Left renal cortex interstitium (tissue), 4 donors: ENCODE results near the gene CFAP74. TPM values are rescaled to one million over a fixed set of nuclear protein-coding genes. Genes with fewer than 3 reads are reported as not detected.

ENCODE experiments used
- DNase-seq, 4 donors: peaks; one replicate each; pipeline ENCODE4 v3.0.0-alpha.2; 2013; ENCODE audit warnings: low read depth in 4 of 4, low spot score in 2 of 4, missing footprints in 1 of 4
- polyA plus RNA-seq, 4 donors: library from polyadenylated mRNA; unstranded; fragments of 120-200 nt; gene quantifications; one replicate each; pipeline ENCODE4 v1.2.1, GENCODE V29; 2013; ENCODE audit not compliant: insufficient read length in 4 of 4

The CFAP74 gene
- polyA plus RNA-seq, 4 donors = 0.45 to 0.68 (median 0.58) TPM

DNA sequence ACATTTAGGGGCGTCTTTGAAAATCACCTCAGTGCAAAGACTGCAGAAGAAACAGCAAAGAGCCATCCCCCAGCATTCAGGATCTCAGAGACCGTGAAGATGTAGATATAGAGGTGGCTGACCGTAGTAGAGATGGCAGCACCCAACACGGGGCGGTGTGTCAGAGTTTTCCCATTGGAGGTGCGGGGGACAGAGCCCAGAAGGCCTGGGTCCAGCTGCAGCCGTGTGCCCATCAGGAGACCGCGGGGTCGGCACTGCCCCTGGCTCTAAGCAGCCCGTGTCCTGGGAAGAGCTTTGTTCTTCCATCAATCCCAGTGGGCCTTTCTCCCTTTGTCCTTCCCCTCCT, 16.7 kb upstream of the CFAP74 start:
- DNase-seq = no peak

DNA sequence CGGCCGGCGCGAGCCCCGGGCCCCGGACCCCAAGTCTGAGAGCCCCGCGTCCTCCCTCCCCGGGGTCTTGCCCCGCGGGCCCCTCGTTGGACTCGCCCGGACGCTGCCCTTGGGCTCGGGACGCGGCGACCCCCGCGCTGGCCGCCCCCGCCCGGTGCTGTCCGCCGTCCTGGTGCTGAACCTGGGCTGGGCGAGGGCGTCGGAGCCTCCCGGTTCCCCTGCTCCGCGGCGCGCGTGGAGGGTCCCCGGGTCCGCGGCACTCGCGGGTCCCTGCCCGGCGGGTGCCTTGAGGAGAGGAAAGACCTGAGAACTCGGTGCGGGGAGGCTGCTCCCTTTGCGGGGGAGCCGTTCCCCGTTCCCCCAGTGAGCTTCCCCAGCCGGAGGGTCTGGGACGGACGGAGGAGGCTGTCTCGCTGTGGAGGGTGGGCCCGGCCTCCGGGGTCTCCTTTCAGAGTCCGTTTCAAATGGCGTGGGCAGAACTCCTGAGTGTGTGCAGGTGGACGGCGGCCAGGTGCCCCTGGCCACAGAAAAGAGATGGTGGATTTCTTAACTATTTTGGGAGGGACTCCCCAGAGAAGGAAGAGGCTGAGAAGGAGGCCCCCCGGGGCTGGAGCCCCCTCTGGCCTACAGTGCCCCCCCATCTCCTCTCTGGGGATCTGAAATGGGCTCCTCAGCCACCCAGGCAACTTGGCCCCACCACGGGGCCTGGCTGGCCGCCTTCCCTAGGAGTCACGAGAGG, 16.2 kb upstream of the CFAP74 start:
- no peak for DNase-seq

DNA sequence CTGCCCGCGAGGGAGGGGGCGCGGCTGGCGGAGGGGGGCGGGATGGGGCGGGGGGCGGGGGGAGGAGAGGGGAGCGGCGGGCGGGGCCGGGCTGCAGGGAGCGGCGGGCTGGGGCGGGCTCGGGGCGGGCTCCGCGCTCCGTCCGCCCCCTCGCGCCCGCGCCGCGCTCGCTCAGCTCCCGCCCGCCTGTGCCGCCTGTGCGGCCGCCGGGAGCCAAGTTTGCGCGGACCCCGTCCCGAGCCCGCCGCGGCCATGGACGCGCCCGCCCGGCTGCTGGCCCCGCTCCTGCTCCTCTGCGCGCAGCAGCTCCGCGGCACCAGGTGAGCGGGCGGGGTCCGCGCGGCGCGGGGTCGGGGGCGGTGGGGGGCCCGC, 15.6 kb upstream of the CFAP74 start, which contains the start of gene GABRD:
GABRD (plus strand) TSS at position 174 of the 372 bp plus-strand sequence; CDS start at position 253, 79 bp downstream.
- DNase-seq = no peak

DNA sequence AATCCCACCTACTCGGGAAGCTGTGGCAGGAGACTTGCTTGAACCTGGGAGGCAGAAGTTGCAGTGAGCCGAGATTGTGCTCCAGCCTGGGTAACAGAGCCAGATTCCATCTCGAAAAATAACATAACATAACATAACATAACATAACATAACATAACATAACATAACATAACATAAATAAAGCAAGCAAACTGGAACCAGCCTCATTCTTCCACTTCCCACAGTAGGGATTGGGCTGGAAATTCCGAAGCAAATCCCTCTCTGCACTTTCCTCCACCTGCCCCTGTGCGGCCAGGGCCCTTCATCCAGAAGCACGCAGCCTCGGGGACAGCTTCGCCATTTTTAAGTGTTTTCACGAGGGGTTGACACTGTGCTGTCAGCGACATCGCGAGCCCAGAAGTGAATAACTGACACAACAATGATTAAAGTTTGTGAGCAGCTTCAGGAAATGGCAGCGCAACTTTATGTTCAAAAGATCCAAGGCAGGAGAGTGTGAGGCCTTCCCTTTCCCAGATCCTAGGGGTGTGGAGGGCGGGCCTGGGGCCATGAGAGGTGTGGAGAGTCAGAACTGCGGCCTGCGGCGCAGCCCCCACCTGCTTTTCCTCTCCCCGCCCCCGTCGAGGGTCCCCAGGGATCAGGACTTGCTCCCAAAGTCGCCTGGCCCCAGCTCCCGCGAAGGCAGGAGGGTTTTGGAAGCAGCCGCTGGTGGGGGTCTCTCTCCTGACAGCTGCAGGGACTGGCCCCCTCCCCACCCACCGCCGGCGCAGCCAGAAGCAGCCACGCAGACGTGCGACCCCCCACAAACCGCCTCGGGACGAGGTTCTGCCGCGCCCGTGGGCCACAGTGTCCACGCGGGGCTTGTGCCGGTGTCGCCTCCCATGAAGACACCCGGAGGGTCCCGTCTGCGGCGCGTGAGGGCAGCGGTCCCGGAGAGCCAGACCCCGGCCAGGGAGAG, 14.9 kb upstream of the CFAP74 start:
- DNase-seq = no peak

DNA sequence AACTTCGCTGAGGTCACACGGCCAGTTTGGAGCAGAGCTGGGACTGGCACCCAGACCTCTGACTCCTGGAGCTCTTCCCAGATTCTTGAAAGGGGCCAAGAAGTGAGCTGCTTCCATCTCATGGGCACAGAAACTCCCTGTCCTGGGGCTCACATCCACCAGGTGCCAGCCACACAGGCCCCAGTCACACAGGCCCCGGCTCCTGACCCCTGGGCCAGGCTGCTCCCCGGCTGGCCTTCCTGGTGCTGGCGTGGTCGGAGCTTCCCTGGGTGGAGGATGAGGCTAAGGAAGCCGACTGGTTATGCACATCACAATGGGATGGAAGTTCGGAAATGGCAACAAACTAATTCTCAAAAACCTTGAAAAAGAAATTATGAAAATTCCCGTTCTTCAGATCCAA, 12.5 kb upstream of the CFAP74 start:
- DNase-seq = no peak

DNA sequence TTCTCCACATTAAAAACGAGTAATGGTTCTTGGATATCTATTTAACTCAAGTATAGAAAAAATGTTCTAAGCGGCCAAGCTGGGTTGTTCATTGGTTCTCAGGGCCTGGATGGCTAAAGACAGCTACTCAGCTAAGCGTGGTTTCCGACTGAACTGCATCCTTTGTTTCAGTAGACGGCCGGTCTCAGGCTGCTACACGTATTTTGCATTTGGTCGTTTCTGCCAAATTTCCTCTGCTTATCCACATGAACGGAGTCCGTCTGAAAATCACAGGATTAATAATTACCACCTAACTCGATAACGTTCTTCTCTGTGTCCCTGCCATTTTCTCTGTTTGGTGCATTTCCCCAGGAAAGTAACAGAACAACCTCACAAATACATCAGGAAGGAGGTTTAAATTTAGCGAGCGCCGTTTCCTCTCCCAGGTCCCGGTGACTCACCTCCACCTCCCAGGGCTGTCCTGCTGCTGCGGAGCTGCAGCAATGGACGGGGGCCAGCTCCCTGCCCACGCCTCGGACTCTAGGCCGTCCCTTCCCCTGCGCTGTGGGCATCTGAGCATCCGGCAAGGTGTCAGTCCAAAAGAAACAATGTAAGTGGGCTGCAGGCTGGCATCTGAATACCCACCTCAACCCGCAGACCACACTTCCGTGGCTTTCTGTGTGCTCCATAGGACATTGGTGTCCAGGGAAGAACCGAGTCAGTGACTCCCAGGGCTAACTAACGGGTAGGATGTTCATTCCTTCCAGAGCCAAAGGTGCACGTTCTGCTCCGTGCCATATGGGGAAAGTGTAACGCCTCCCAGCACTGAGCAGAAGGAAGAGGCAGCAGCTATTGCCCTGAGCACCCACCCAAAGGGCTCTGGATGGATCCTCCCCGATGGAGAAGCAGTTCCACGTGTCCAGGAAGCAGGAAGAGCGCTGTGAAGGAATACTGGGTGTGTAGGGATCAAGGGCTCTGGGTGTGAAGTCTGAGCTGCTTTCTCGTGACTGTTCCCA, 11.5 kb upstream of the CFAP74 start:
- DNase-seq = no peak

DNA sequence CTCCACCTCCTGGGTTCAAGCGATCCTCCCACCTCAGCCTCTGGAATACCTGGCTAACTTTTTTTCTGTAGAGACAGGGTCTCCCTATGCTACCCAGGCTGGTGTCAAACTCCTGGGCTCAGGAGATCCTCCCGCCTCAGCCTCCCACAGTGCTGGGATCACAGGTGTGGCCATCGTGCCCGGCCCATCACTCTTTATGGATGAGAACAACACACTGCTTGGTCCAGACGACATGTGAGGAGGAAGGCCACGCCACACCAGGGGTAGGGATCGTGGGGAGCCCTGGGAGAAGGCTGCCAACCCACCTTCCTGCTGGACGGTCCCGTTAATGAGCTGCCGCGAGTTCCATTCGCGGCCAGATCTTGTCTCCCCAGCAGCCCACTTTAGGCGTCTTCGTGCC, 10.6 kb upstream of the CFAP74 start:
- no peak for DNase-seq

DNA sequence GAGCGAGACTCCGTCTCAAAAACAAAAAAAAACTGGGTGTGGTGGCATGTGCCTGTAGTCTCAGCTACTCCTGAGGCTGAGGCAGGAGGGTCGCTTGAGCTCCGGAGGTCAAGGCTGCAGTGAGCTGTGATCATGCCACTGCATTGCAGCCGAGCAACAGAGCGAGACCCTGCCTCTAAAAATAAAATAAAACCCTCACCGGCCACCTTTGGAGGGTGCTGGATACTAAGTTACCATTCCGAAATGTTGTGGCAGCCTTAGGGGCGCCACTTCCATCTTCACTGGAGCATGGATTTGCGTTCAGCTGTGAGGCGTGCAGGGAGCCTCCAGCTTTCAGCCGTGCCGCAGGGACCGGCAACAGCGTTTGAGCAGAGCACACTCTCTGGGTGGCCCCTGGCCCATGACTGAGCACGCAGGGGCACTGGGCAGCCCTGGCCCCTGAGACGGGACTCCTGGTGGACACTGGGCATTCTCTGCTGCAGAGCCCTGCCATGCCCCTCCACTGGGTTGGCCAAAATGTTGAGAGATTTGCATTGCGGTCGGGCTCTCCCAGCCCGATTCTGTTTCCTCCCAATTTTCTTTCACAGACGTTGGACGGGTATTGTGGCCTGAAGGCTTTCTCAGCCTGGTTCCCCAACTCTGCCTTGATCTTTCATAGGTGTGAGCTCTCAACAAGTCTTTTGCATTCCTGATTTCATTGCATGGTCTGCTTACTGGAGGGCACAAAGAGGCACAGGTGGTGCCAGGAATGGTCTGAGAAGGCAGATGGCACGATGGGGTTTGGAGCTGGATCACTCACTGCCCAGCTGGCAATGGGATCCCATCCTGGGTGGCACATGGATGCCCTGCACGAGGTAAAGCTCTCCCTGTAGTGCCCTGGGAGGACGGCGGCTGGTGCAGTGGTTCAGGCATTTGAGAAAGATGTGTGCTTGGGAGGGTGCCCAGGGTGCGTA, 5.8 kb upstream of the CFAP74 start:
- no peak for DNase-seq

DNA sequence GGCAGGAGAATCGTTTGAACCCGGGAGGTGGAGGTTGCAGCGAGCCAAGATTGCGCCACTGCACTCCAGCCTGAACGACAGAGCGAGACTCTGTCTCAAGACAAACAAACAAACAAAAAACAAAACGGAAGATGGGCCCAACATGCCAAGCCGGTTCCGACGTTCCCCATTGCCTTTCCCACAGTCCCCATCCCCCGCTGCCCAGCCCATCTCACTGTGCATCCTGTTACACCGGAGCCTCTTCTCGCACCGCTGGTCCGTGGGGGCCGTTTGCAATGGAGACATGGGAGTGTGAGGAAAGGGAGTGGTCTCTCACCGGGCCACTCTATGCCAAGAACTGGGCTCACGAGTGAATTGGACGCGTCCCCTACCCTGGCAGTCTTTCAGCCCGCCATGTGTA, 1.3 kb upstream of the CFAP74 start:
- DNase-seq = no peak

DNA sequence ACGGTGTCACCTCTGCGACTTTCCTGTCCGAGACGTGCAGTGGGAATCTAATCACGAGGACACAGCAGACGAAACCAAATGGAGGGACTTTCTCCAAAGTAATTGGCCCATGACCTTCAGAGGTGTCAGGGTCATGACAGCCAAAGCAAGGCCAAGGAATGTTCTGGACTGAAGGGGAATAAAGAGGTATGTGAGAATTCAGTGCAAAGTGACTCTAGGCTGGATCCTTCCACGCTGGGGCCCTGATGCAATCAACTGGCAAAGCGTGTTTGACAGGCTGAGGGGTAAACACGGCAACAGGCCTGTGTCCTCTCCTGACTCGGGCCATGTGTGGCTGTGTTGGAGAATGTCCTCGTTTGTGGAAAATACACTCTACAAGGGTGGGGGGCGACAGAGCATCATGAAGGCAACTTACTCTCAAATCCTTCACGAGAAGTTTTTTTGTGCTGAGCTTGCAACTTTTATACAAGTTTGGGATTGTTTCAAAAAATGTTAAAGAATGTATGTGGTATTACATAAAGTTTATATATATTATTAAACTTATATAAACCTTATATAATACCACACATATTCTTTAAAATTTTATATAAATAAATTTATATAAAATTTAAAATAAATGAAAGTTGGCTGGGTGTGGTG, 1.7 kb downstream of the CFAP74 start:
- no peak for DNase-seq

DNA sequence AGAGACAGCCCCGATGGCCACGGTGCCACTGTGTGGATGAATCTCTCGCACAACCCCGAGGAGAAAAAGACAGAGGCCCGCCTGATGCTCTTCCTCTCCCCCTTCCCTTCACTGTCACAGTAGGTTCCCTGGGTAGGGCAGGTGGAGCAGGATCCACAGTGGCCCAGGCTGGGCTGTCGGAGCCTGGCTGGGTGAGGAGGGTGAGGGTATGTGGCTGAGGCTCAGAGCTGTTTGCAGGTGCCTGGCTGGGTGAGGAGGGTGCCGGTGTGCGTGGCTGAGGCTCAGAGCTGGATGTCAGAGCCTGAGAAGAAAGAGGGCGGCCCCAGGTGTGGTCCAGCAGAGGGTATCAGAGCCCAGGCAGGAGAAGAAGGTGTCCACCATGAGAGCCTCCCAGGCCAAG, 2.7 kb downstream of the CFAP74 start:
- no peak for DNase-seq

DNA sequence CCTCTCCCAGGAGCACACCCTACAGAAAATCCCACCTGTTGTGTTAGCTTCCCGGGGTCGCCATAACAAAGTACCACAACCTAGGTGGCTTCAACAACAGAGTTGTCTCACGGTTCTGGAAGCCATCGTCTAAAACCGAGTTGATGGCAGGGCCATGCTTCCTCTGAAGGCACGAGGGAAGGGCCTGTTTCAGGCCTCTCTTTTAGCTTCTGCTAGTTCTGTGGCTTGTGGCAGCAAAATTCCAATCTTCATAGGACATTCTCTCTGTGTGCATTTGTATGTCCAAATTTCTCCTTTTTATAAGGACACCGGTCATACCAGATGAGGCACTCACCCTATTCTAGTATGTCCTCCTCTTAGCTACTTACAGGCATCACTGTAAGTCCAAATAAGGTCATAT, 3.2 kb downstream of the CFAP74 start:
- DNase-seq = no peak

DNA sequence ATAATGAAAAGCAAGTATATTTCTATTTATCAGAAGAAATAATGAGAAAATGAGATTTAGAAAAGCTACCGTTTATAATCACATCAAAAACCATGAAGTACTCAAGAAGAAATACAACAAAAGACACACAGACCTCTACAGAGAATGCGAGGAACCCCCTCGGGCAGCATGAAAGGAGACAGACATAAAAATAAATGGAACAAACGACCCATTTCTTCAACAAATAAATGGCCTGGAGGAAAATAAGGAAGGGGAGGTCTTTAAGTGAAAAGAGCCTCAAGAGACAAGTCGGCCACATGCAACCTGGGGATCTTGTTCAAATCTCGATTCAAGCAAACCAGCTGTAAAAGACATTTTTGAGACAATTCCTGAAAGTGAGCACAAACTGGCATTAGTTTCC, 6.0 kb downstream of the CFAP74 start:
- no peak for DNase-seq

DNA sequence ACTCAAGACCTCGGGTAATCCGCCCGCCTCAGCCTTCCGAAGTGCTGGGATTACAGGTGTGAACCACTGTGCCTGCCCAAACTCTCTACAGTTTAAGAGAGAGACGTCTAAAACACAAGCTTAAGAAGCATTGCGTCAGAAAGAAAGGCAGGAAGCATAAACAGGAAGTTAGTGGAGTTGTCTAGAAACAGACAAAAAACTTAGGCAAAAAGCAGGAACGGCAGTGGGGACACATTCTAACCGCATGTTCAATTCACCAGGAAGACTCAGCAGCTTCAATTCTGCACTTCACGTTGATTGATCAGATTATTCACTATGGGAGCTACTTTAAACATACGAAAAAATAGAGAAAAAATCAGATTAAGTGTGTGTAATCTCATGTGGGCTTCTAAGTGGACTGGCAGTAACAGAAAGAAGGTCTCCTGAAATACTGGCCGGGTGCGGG, 7.4 kb downstream of the CFAP74 start:
- DNase-seq = no peak

DNA sequence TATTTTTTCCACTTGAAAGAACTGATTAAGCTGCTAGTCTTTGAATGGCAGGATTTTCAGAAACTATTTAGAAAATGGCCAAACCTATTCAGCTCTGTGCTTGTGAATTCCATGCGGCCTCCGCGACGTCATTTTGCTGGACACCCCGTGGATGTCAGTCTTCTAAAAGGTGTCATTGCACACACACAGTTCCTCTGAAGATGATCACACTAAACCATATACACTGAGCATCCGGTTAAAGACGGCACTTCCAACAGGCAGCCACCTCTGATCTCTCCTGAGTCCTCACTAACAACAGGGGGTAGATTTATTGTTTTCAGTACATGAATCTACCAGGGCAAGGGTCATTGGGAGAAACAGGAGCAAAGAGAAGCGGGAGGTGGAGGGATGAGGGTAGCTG, 9.1 kb downstream of the CFAP74 start:
- DNase-seq = no peak

DNA sequence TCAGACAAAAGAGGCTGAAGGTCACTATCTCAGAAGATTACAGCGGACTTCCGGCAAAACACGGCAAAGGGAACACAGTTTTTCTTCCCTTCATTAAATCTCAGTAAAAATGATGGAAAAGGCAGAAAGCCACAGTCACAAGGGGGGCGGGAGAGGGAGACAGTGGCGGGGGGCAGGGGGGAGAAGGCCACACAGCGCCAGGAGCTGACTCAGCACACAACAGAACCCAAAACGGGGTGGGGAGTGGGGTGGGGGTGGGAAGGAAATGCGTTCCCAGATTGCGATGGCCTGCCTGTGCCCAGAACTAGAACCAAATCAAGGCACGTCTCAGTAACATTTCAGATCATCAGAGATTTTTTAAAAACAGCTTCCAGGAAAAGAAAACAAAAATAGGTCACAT, 13.4 kb downstream of the CFAP74 start:
- DNase-seq = no peak

DNA sequence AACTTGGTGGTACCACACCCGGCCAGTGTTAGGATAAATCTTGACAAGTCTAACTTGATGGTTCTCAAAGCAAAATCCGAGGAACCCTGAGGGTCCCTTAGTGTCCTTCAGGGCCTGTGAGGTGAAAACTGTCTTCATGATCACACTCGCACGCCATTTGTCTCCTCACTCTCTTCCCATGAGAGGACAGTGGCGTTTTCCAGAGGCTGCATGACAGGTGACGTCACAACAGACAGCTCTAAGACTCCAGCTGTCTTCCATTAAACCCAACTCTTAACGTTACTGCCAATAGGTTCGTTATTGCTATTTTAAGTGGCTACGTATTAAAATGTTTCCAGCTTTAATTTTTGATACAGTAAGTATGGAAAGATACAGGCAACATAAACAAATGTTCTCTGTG, 13.8 kb downstream of the CFAP74 start:
- no peak for DNase-seq

DNA sequence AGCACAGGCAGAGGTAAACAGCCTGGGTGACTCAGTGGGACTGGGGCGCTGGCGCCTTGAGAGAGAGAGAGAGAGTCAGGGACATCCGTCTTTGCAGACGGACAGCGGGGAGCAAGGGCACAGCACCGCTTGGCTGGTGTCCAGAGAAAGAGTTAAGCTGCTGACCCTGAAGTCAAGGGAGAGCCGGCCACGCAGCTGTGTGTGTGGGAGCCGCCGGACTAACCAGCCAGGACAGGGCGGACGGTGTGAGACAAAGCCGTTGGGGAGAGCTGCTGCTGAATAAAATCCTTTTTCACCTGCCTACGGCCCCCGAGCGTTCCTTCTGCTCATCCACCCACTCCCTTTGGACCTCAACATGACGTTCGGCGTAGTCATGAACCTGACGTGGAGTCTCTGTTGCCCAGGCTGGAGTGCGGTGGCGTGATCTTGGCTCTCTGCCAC, 14.5 kb downstream of the CFAP74 start:
- peak in 1 of 4 donors; percentile 41 for DNase-seq
